ENCODE data around the gene CLRN2. TPM values are rescaled to one million over a fixed set of nuclear protein-coding genes. Genes with fewer than 3 reads are reported as not detected.
"Not testable (repeated sequence)": the region's sequence is repeated elsewhere in the genome, so short reads cannot be mapped to it uniquely, and the experiment has no call there.

CLRN2 gene
- total and polyA plus RNA-seq, 2 donors (not counting 3 experiments of a cell fraction or from before 2014, with no cell fraction given): not detected

DNA sequence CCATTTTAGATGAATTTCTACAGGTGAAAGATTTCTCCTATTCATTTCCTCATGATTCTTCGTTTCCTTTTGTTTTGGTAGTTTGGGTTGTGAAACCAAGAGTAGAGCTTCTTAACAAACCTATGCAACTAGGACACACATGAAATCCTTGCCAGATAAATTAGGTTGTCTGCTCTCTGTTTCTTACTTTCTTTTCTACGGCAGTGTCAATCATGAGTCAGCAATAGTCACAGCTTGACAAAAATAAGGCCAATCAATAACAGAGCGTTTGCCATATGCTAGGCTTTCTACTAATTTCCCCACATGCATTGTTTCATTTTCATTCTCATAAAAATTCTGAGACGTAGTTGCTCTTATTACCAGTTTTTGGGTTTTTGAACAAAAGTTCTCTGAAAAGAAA is 20.3 kb downstream of the CLRN2 start:
- Histone ChIP-seq H3K27me3 (ENCODE audit: control insufficient read depth in 2 of 2, insufficient read depth in 2 of 2, low read length in 2 of 2) (peaks cover 0 to 2% of the 10 kb centered on the region in 2 experiments), H3K4me1 (ENCODE audit: control insufficient read depth, extremely low read depth, insufficient read depth, low read length) (no peaks in the 10 kb centered on the region), H3K9me3 (replicated peaks; ENCODE audit: control insufficient read depth, insufficient read depth, low read length) (no peaks in the 10 kb centered on the region), H3K4me3 (replicated peaks in 1 of 3; ENCODE audit: insufficient read depth in 1 of 3, low read depth in 1 of 3, low read length in 3 of 3) (no peak overlapping the region), H3K79me2 (ENCODE audit: control insufficient read depth, insufficient read depth, low read length) (no peaks in the 10 kb centered on the region), H4K20me1 (replicated peaks; ENCODE audit: control insufficient read depth, extremely low read depth, insufficient read depth, low read length) (no peaks in the 10 kb centered on the region), H3K27ac (ENCODE audit: insufficient read depth, low read depth, low read length) (no peak overlapping the region), H3K9ac (replicated peaks; ENCODE audit: extremely low read depth, insufficient read depth, low read length) (no peak overlapping the region), H2AFZ (ENCODE audit: low read depth, low read length) (no peak overlapping the region), H3K36me3 (ENCODE audit: control insufficient read depth in 2 of 2, extremely low read depth in 1 of 2, insufficient read depth in 2 of 2, low read length in 2 of 2) (no peaks in the 10 kb centered on the region), H3K4me2 (ENCODE audit: insufficient read depth, low read length) (no peak overlapping the region), H3K9me1 (replicated peaks; ENCODE audit: control insufficient read depth, extremely low read depth, insufficient read depth, low read length) (no peaks in the 10 kb centered on the region)
- FAIRE-seq: no peak
- no TSS peak for BruUV-seq (replicated peaks)
- intact Hi-C loops (cut with micrococcal nuclease): no loop called here
- DNase-seq (ENCODE audit: low read depth, low spot score): no peak
- no peak for TF ChIP-seq FOS (IDR thresholded peaks at IDR 0.05; ENCODE audit: borderline replicate concordance, insufficient read depth, low read length)
- TF ChIP-seq POLR2AphosphoS5 (IDR thresholded peaks at IDR 0.05; ENCODE audit: insufficient read depth, low read depth, low read length): no peak
- no peak for TF ChIP-seq POLR2A (IDR thresholded peaks at IDR 0.05; ENCODE audit: low read depth, low read length)
- dilution Hi-C loops (cut with MboI; ENCODE audit: extremely low pct_ligation_motif_present, low sequenced_read_pairs): no loop called here
- POLR2A ChIA-PET: no interaction called here
- CTCF ChIA-PET: interaction anchor here (1.3 to 1.4 kb wide), 2 partner anchors 11 to 14 kb away, joined by 3 read pairs; no protein-coding TSS in a partner anchor

DNA sequence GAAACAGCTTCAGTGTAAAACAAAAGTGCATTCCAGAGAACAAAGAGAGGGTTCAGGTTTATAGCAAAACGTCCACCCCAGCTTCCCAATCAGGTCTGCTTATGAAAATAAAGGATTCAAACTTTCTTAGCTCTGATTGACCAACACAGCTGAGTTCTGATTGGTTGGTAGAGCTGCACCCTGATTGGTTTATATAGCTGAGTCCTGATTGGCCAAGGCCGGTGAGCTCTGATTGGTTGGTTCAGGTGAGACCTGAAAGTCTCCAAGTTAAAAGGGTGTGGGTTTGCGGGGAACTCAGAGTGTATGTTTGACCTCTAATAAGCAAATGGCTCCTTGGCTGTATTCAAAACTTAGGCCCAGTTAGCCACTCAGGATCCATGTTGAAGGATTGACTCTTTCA is 20.9 kb downstream of the CLRN2 start:
- H3K9ac ChIP-seq (replicated peaks; ENCODE audit: extremely low read depth, insufficient read depth, low read length): no peak overlapping the region
- DNase-seq (ENCODE audit: low read depth, low spot score): no peak
- H4K20me1 ChIP-seq (replicated peaks; ENCODE audit: control insufficient read depth, extremely low read depth, insufficient read depth, low read length): no peaks in the 10 kb centered on the region
- FAIRE-seq: no peak
- H3K9me1 ChIP-seq (replicated peaks; ENCODE audit: control insufficient read depth, extremely low read depth, insufficient read depth, low read length): no peaks in the 10 kb centered on the region
- no peak overlapping the region for H3K27ac ChIP-seq (ENCODE audit: insufficient read depth, low read depth, low read length)
- H3K4me1 ChIP-seq (ENCODE audit: control insufficient read depth, extremely low read depth, insufficient read depth, low read length): no peaks in the 10 kb centered on the region
- intact Hi-C loops (cut with micrococcal nuclease) (no loop called here), dilution Hi-C loops (cut with MboI; ENCODE audit: extremely low pct_ligation_motif_present, low sequenced_read_pairs) (no loop called here)
- no TSS peak for BruUV-seq (replicated peaks)
- POLR2A ChIA-PET: no interaction called here
- H2AFZ ChIP-seq (ENCODE audit: low read depth, low read length): no peak overlapping the region
- CTCF ChIA-PET: interaction anchor here (1.3 to 1.4 kb wide), 2 partner anchors 10 to 15 kb away, joined by 3 read pairs; no protein-coding TSS in a partner anchor
- H3K27me3 ChIP-seq (ENCODE audit: control insufficient read depth in 2 of 2, insufficient read depth in 2 of 2, low read length in 2 of 2): peaks cover 0 to 2% of the 10 kb centered on the region in 2 experiments
- H3K79me2 ChIP-seq (ENCODE audit: control insufficient read depth, insufficient read depth, low read length): no peaks in the 10 kb centered on the region
- no peaks in the 10 kb centered on the region for H3K9me3 ChIP-seq (replicated peaks; ENCODE audit: control insufficient read depth, insufficient read depth, low read length)
- no peak overlapping the region for H3K4me2 ChIP-seq (ENCODE audit: insufficient read depth, low read length)
- H3K36me3 ChIP-seq (ENCODE audit: control insufficient read depth in 2 of 2, extremely low read depth in 1 of 2, insufficient read depth in 2 of 2, low read length in 2 of 2): no peaks in the 10 kb centered on the region
- no peak overlapping the region for H3K4me3 ChIP-seq (replicated peaks in 1 of 3; ENCODE audit: insufficient read depth in 1 of 3, low read depth in 1 of 3, low read length in 3 of 3)
- no peak for TF ChIP-seq JUN (IDR thresholded peaks at IDR 0.05; ENCODE audit: borderline replicate concordance, insufficient read depth, insufficient read length, low read depth)
- TF ChIP-seq GATA2 (IDR thresholded peaks at IDR 0.05; ENCODE audit: insufficient read depth, insufficient read length, low read depth, low read length): no peak
- no peak for TF ChIP-seq FOS (IDR thresholded peaks at IDR 0.05; ENCODE audit: borderline replicate concordance, insufficient read depth, low read length)
- TF ChIP-seq, protein P1, sequence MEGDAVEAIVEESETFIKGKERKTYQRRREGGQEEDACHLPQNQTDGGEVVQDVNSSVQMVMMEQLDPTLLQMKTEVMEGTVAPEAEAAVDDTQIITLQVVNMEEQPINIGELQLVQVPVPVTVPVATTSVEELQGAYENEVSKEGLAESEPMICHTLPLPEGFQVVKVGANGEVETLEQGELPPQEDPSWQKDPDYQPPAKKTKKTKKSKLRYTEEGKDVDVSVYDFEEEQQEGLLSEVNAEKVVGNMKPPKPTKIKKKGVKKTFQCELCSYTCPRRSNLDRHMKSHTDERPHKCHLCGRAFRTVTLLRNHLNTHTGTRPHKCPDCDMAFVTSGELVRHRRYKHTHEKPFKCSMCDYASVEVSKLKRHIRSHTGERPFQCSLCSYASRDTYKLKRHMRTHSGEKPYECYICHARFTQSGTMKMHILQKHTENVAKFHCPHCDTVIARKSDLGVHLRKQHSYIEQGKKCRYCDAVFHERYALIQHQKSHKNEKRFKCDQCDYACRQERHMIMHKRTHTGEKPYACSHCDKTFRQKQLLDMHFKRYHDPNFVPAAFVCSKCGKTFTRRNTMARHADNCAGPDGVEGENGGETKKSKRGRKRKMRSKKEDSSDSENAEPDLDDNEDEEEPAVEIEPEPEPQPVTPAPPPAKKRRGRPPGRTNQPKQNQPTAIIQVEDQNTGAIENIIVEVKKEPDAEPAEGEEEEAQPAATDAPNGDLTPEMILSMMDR (IDR thresholded peaks at IDR 0.05; ENCODE audit: extremely low read depth in 1 of 2, insufficient read depth in 1 of 2, low read depth in 1 of 2, low read length in 2 of 2): no peak

DNA sequence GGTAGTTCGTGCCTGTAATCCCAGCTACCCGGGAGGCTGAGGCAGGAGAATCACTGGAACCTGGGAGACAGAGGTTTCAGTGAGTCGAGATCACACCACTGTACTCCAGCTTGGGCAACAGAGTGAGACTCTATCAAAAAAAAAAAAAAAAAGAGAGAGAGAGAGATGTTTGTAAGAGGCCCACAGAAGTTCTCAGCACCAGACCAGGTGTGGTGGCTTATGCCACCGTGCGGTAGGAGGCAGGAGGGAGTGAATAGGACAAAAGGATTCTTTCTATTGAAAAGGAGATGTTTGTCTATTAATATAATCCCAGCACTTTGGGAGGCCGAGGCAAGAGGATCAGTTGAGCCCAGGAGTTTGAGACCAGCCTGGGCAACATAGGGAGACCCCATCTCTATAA is 22.1 kb downstream of the CLRN2 start:
- H3K9me1 ChIP-seq (replicated peaks; ENCODE audit: control insufficient read depth, extremely low read depth, insufficient read depth, low read length); intact Hi-C loops (cut with micrococcal nuclease); H3K27ac ChIP-seq (ENCODE audit: insufficient read depth, low read depth, low read length); BruUV-seq (replicated peaks); H3K4me1 ChIP-seq (ENCODE audit: control insufficient read depth, extremely low read depth, insufficient read depth, low read length); H3K9ac ChIP-seq (replicated peaks; ENCODE audit: extremely low read depth, insufficient read depth, low read length); POLR2A ChIA-PET; H3K79me2 ChIP-seq (ENCODE audit: control insufficient read depth, insufficient read depth, low read length); H3K9me3 ChIP-seq (replicated peaks; ENCODE audit: control insufficient read depth, insufficient read depth, low read length); H2AFZ ChIP-seq (ENCODE audit: low read depth, low read length); H3K4me2 ChIP-seq (ENCODE audit: insufficient read depth, low read length); H3K4me3 ChIP-seq (replicated peaks in 1 of 3; ENCODE audit: insufficient read depth in 1 of 3, low read depth in 1 of 3, low read length in 3 of 3); H3K27me3 ChIP-seq (ENCODE audit: control insufficient read depth in 2 of 2, insufficient read depth in 2 of 2, low read length in 2 of 2); FAIRE-seq; DNase-seq (ENCODE audit: low read depth, low spot score); dilution Hi-C loops (cut with MboI; ENCODE audit: extremely low pct_ligation_motif_present, low sequenced_read_pairs); H4K20me1 ChIP-seq (replicated peaks; ENCODE audit: control insufficient read depth, extremely low read depth, insufficient read depth, low read length); CTCF ChIA-PET; H3K36me3 ChIP-seq (ENCODE audit: control insufficient read depth in 2 of 2, extremely low read depth in 1 of 2, insufficient read depth in 2 of 2, low read length in 2 of 2): not testable (repeated sequence)
